Caco-2 (cell line): Measurements from ENCODE around the gene DMRTA1. TPM values are rescaled to one million over a fixed set of nuclear protein-coding genes. Genes with fewer than 3 reads are reported as not detected.

Source experiments
- BruUV-seq: library from RNA; stranded (reverse); fragments of 400-500 nt; replicated peaks from 2 replicates; lab custom pipeline; 2021; lab: Mats Ljungman, UMichigan
- CTCF ChIA-PET: fragments of 300-600 bp; sonication (Branson Sonifier 250); formaldehyde crosslinking; loops from one replicate; lab custom pipeline; 2022; ENCODE audit warnings: antibody characterized with exemption; lab: Charles Lee
- POLR2A ChIA-PET: fragments of 300-600 bp; sonication (Branson Sonifier 250); formaldehyde crosslinking; loops from one replicate; lab custom pipeline; 2022; ENCODE audit warnings: antibody characterized with exemption; lab: Charles Lee
- DNase-seq, 2 experiments: peaks; one replicate each; pipeline versions ENCODE4 v3.0.0 to v3.0.0-alpha.2; 2020 to 2022
- H3K27me3 ChIP-seq: replicated peaks from 2 replicates; pipeline ENCODE4 v1.6.0; 2011; ENCODE audit warnings: low read length; ENCODE audit not compliant: control insufficient read depth, insufficient read depth
- H3K36me3 ChIP-seq: 2 replicates; pipeline ENCODE4 v1.5.1; 2011; ENCODE audit warnings: low read length; ENCODE audit not compliant: control insufficient read depth, insufficient read depth
- H3K4me1 ChIP-seq: fragments of 250-450 bp; sonication (Bioruptor Pico); 2 replicates; pipeline ENCODE4 v1.5.1; 2020; ENCODE audit warnings: mild to moderate bottlenecking
- H3K4me3 ChIP-seq: 2 replicates; pipeline ENCODE4 v1.5.1; 2011; ENCODE audit warnings: low read depth, mild to moderate bottlenecking, control low read depth, low read length
- H3K9me3 ChIP-seq: fragments of 250-450 bp; sonication (Bioruptor Pico); 2 replicates; pipeline ENCODE4 v1.5.1; 2020; ENCODE audit warnings: mild to moderate bottlenecking, moderate library complexity
- H3K27ac Mint-ChIP-seq: one replicate; pipeline ENCODE4 v1.8.0; 2022; ENCODE audit warnings: mixed read lengths; ENCODE audit not compliant: unreplicated experiment
- H3K27me3 Mint-ChIP-seq: one replicate; pipeline ENCODE4 v1.8.0; 2022; ENCODE audit warnings: mixed read lengths; ENCODE audit not compliant: insufficient read depth, unreplicated experiment
- H3K36me3 Mint-ChIP-seq: one replicate; pipeline ENCODE4 v1.8.0; 2022; ENCODE audit warnings: mild to moderate bottlenecking, mixed read lengths; ENCODE audit not compliant: insufficient read depth, unreplicated experiment
- H3K4me1 Mint-ChIP-seq: one replicate; pipeline ENCODE4 v1.8.0; 2022; ENCODE audit warnings: low read depth, mixed read lengths; ENCODE audit not compliant: unreplicated experiment
- H3K4me3 Mint-ChIP-seq: one replicate; pipeline ENCODE4 v1.8.0; 2022; ENCODE audit warnings: mild to moderate bottlenecking, moderate library complexity, mixed read lengths; ENCODE audit not compliant: unreplicated experiment
- H3K9me3 Mint-ChIP-seq: one replicate; pipeline ENCODE4 v1.8.0; 2022; ENCODE audit warnings: mixed read lengths; ENCODE audit not compliant: unreplicated experiment
- intact Hi-C: fragments of 100-400 bp; cut with micrococcal nuclease; formaldehyde crosslinking; loops from one replicate; pipeline ENCODE4 v1.10.0; 2022; ENCODE audit not compliant: unreplicated experiment
- total RNA-seq: library from RNA; stranded (reverse); gene quantifications from 2 replicates; pipeline ENCODE4 v1.2.3, GENCODE V29; 2022
- TF ChIP-seq, protein P1 (sequence below), 2 experiments: fragments of 200-600 bp in 1 of 2; IDR thresholded peaks; 1 replicate in 1 of 2; 2 replicates in 1 of 2; pipeline versions ENCODE4 v1.5.1 to v1.8.0; 2011 to 2022; ENCODE audit warnings: antibody characterized with exemption in 1 of 2, control low read depth in 1 of 2, inconsistent platforms in 1 of 2, low read depth in 1 of 2, low read length in 1 of 2, mild to moderate bottlenecking in 1 of 2, moderate library complexity in 1 of 2; ENCODE audit not compliant: insufficient read depth in 1 of 2, severe bottlenecking in 1 of 2, unreplicated experiment in 1 of 2

DMRTA1 gene
- total RNA-seq, 1 experiment from 2014 or later = 0.07 TPM

DNA sequence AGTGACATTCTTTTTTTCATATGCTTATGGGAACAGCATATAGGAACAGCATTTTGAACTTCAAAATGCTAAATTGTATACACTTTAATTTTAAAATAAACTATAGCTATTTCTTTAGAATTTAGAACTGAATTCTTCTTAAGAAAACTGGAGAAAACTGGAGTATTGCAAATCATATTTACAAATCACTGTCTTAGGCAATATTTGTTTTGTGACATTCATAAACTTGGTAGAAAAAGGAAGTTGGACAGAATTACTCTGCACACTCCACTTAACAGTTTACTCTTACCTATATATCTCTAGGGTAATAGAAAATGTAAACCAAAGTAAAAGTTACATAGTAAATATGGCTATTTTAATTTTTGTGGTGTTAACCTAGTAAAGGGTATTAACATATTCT lies 3.1 kb downstream of the DMRTA1 start:
- no TSS peak for BruUV-seq
- ChIA-PET CTCF (no interaction called here), POLR2A (no interaction called here)
- no peak overlapping the region for H3K4me3 Mint-ChIP-seq
- H3K27me3 ChIP-seq = no peaks in the 10 kb centered on the region
- no peaks in the 10 kb centered on the region for H3K9me3 Mint-ChIP-seq
- H3K4me3 ChIP-seq = no peak overlapping the region
- no peaks in the 10 kb centered on the region for H3K36me3 ChIP-seq
- no peak overlapping the region for H3K27ac Mint-ChIP-seq
- TF ChIP-seq, protein P1, sequence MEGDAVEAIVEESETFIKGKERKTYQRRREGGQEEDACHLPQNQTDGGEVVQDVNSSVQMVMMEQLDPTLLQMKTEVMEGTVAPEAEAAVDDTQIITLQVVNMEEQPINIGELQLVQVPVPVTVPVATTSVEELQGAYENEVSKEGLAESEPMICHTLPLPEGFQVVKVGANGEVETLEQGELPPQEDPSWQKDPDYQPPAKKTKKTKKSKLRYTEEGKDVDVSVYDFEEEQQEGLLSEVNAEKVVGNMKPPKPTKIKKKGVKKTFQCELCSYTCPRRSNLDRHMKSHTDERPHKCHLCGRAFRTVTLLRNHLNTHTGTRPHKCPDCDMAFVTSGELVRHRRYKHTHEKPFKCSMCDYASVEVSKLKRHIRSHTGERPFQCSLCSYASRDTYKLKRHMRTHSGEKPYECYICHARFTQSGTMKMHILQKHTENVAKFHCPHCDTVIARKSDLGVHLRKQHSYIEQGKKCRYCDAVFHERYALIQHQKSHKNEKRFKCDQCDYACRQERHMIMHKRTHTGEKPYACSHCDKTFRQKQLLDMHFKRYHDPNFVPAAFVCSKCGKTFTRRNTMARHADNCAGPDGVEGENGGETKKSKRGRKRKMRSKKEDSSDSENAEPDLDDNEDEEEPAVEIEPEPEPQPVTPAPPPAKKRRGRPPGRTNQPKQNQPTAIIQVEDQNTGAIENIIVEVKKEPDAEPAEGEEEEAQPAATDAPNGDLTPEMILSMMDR (IDR thresholded peaks at IDR 0.05; ENCODE audit: insufficient read depth in 1 of 2, low read depth in 1 of 2, low read length in 1 of 2, severe bottlenecking in 1 of 2, unreplicated experiment in 1 of 2) = no peak
- no peak for DNase-seq
- no peaks in the 10 kb centered on the region for H3K4me1 Mint-ChIP-seq
- peaks cover 4% of the 10 kb centered on the region for H3K27me3 Mint-ChIP-seq
- no peaks in the 10 kb centered on the region for H3K4me1 ChIP-seq
- H3K36me3 Mint-ChIP-seq = no peaks in the 10 kb centered on the region
- no peaks in the 10 kb centered on the region for H3K9me3 ChIP-seq
- intact Hi-C loops = loop anchor here (5.0 kb wide), 1 partner anchor 637 kb away; no protein-coding TSS in a partner anchor

- Histone ChIP-seq H3K9me3 (no peaks in the 10 kb centered on the region), H3K36me3 (no peaks in the 10 kb centered on the region), H3K4me3 (no peak overlapping the region), H3K27me3 (no peaks in the 10 kb centered on the region), H3K4me1 (no peaks in the 10 kb centered on the region)
- Mint-ChIP-seq H3K4me1 (no peaks in the 10 kb centered on the region), H3K27me3 (peaks cover 4% of the 10 kb centered on the region), H3K36me3 (no peaks in the 10 kb centered on the region), H3K27ac (no peak overlapping the region), H3K9me3 (no peaks in the 10 kb centered on the region), H3K4me3 (no peak overlapping the region)
- peak in 1 of 2 experiments; percentile 33 for DNase-seq
- BruUV-seq = no TSS peak
- ChIA-PET POLR2A (no interaction called here), CTCF (interaction anchor here (0.7 to 1.7 kb wide), 3 partner anchors 145 to 208 kb away, joined by 6 to 40 read pairs (median 6); no protein-coding TSS in a partner anchor)
- TF ChIP-seq, protein P1 (IDR thresholded peaks at IDR 0.05; ENCODE audit: insufficient read depth in 1 of 2, low read depth in 1 of 2, low read length in 1 of 2, severe bottlenecking in 1 of 2, unreplicated experiment in 1 of 2) = peak; percentile 54 to 55
- intact Hi-C loops = loop anchor here (1.0 to 5.0 kb wide), 3 partner anchors 145 to 640 kb away; no protein-coding TSS in a partner anchor
Measured at GRCh38 chr9:22452415-22453010, 5.9 kb downstream of the DMRTA1 start.

- no peaks in the 10 kb centered on the region for H3K9me3 Mint-ChIP-seq
- no TSS peak for BruUV-seq
- H3K4me1 ChIP-seq = no peaks in the 10 kb centered on the region
- POLR2A ChIA-PET = no interaction called here
- CTCF ChIA-PET = no interaction called here
- no peaks in the 10 kb centered on the region for H3K9me3 ChIP-seq
- H3K27me3 Mint-ChIP-seq = peaks cover 2% of the 10 kb centered on the region
- H3K4me3 ChIP-seq = no peak overlapping the region
- no peaks in the 10 kb centered on the region for H3K36me3 Mint-ChIP-seq
- H3K4me1 Mint-ChIP-seq = no peaks in the 10 kb centered on the region
- no peak overlapping the region for H3K4me3 Mint-ChIP-seq
- no peak overlapping the region for H3K27ac Mint-ChIP-seq
- no peaks in the 10 kb centered on the region for H3K36me3 ChIP-seq
- DNase-seq = no peak
- no peaks in the 10 kb centered on the region for H3K27me3 ChIP-seq
- TF ChIP-seq, protein P1 (IDR thresholded peaks at IDR 0.05; ENCODE audit: insufficient read depth in 1 of 2, low read depth in 1 of 2, low read length in 1 of 2, severe bottlenecking in 1 of 2, unreplicated experiment in 1 of 2) = no peak
- intact Hi-C loops = loop anchor here (5.0 kb wide), 1 partner anchor 642 kb away; no protein-coding TSS in a partner anchor
Measured at GRCh38 chr9:22454016-22454415, 7.4 kb downstream of the DMRTA1 start.
